ENCODE data around the gene WDR47.
A peak's percentile ranks its signal among the peaks of the same experiment; 100 is the strongest.
"Not testable (repeated sequence)": the region's sequence is repeated elsewhere in the genome, so short reads cannot be mapped to it uniquely, and the experiment has no call there.

WDR47 gene

GRCh38 chr1:109041621-109042468 lies at the start of gene WDR47:
Gene WDR47, minus strand, starts transcription at chr1:109042102. Its CDS starts 18,590 bp downstream, at chr1:109023512.
- DNase-seq = peak; percentile 95

GRCh38 chr1:109091078-109091838 lies 49.4 kb upstream of the WDR47 start:
- peak; percentile 44 for DNase-seq

GRCh38 chr1:109090196-109091077 lies 48.5 kb upstream of the WDR47 start, which contains the start of gene TMEM167B:
Gene TMEM167B, plus strand, starts transcription at chr1:109090764. Its CDS starts 109 bp downstream, at chr1:109090873.
- DNase-seq = peak; percentile 92

- peak; percentile 62 for DNase-seq
Observed at GRCh38 chr1:109089242-109090015, 47.5 kb upstream of the WDR47 start.

GRCh38 chr1:109084563-109085517 lies 42.9 kb upstream of the WDR47 start:
- DNase-seq = peak; percentile 43

- no peak for DNase-seq
Observed at GRCh38 chr1:109083923-109084322, 42.0 kb upstream of the WDR47 start.

- DNase-seq = no peak
Observed at GRCh38 chr1:109083501-109083900, 41.6 kb upstream of the WDR47 start.

GRCh38 chr1:109080441-109081082 lies 38.7 kb upstream of the WDR47 start:
- no peak for DNase-seq

GRCh38 chr1:109079240-109079622 lies 37.3 kb upstream of the WDR47 start:
- no peak for DNase-seq

GRCh38 chr1:109078317-109078716 lies 36.4 kb upstream of the WDR47 start:
- DNase-seq = no peak

GRCh38 chr1:109075531-109076490 lies 33.9 kb upstream of the WDR47 start, which contains the start of gene TAF13:
Gene TAF13, minus strand, starts transcription at chr1:109076003. Its CDS starts 56 bp downstream, at chr1:109075947.
- DNase-seq = peak; percentile 96

GRCh38 chr1:109069294-109069693 lies 27.4 kb upstream of the WDR47 start:
- no peak for DNase-seq

- no peak for DNase-seq
Observed at GRCh38 chr1:109067883-109068282, 26.0 kb upstream of the WDR47 start.

GRCh38 chr1:109065137-109065536 lies 23.2 kb upstream of the WDR47 start:
- DNase-seq = no peak

GRCh38 chr1:109061183-109061582 lies 19.3 kb upstream of the WDR47 start:
- DNase-seq = no peak

- no peak for DNase-seq
Observed at GRCh38 chr1:109060707-109061106, 18.8 kb upstream of the WDR47 start.

- no peak for DNase-seq
Observed at GRCh38 chr1:109059026-109059425, 17.1 kb upstream of the WDR47 start.

- no peak for DNase-seq
Observed at GRCh38 chr1:109056064-109056463, 14.2 kb upstream of the WDR47 start.

- DNase-seq = not testable (repeated sequence)
Observed at GRCh38 chr1:109052145-109052544, 10.2 kb upstream of the WDR47 start.

All from fibroblast of upper back skin (primary cell).